Measurements from ENCODE around the gene GSC2. TPM values are rescaled to one million over a fixed set of nuclear protein-coding genes. Genes with fewer than 3 reads are reported as not detected.

The GSC2 gene
- total and polyA plus RNA-seq, 9 of the 15 experiments (the other 6 are each of a cell fraction or from before 2014, with no cell fraction given): not detected

GRCh38 chr22:19178065-19178656 is 28.1 kb upstream of the GSC2 start (continued):
- TF ChIP-seq HNRNPL (IDR thresholded peaks at IDR 0.05; ENCODE audit: low read depth, low read length): peak; percentile 97
- TF ChIP-seq E2F3 (CRISPR knock-in tag; IDR thresholded peaks at IDR 0.05): peak; percentile 78
- TF ChIP-seq ZBTB17 (CRISPR knock-in tag; IDR thresholded peaks at IDR 0.05): 0 out of 2 replicates have a peak, but pooled peaks have one; percentile 66
- no peak for TF ChIP-seq CBFA2T2 (conservative IDR thresholded peaks at IDR 0.05)
- no peak for TF ChIP-seq YY1 (IDR thresholded peaks at IDR 0.05; ENCODE audit: borderline replicate concordance in 1 of 3, control insufficient read depth in 1 of 3, extremely low read depth in 1 of 3, insufficient read depth in 3 of 3, insufficient read length in 1 of 3, insufficient replicate concordance in 2 of 3, low read depth in 1 of 3, low read length in 2 of 3)
- TF ChIP-seq ZNF274 (IDR thresholded peaks at IDR 0.05; ENCODE audit: borderline replicate concordance, low read depth, low read length): peak; percentile 40; the same call in 1 of the 2 replicates
- peak; percentile 40; the same call in 1 of the 2 replicates for TF ChIP-seq RREB1 (CRISPR knock-in tag; IDR thresholded peaks at IDR 0.05)
- peak; percentile 99 for TF ChIP-seq SAP30 (IDR thresholded peaks at IDR 0.05; ENCODE audit: borderline replicate concordance, insufficient read depth, low read depth, low read length, poor library complexity, severe bottlenecking)
- TF ChIP-seq THRB (CRISPR knock-in tag; conservative IDR thresholded peaks at IDR 0.05): 0 out of 2 replicates have a peak, but pooled peaks have one; percentile 0
- TF ChIP-seq KDM5B (IDR thresholded peaks at IDR 0.05; ENCODE audit: insufficient replicate concordance, low read depth, low read length): peak; percentile 77
- no peak for TF ChIP-seq CREM (IDR thresholded peaks at IDR 0.05; ENCODE audit: low read depth)
- no peak; the same call in 1 of the 2 replicates for TF ChIP-seq TFE3 (CRISPR knock-in tag; IDR thresholded peaks at IDR 0.05)
- peak; percentile 56; the same call in 1 of the 2 replicates for TF ChIP-seq ZNF253 (CRISPR knock-in tag; conservative IDR thresholded peaks at IDR 0.05)
- peak; percentile 12; the same call in 1 of the 2 replicates for TF ChIP-seq JUN (IDR thresholded peaks at IDR 0.05; ENCODE audit: borderline replicate concordance, low read depth, low read length)
- no peak for TF ChIP-seq JUN (CRISPR knock-in tag; IDR thresholded peaks at IDR 0.05; ENCODE audit: borderline replicate concordance)
- peak; percentile 41 for TF ChIP-seq HNRNPLL (IDR thresholded peaks at IDR 0.05; ENCODE audit: low read depth, low read length, poor library complexity, severe bottlenecking)
- TF ChIP-seq CBX2 (IDR thresholded peaks at IDR 0.05; ENCODE audit: insufficient read depth, low read length, poor library complexity, severe bottlenecking): no peak
- peak; percentile 96 for TF ChIP-seq CHD1 (IDR thresholded peaks at IDR 0.05; ENCODE audit: low read length)

Measured in K562 (cell line).